ENCODE measurements around the gene ADAM10.

DNA sequence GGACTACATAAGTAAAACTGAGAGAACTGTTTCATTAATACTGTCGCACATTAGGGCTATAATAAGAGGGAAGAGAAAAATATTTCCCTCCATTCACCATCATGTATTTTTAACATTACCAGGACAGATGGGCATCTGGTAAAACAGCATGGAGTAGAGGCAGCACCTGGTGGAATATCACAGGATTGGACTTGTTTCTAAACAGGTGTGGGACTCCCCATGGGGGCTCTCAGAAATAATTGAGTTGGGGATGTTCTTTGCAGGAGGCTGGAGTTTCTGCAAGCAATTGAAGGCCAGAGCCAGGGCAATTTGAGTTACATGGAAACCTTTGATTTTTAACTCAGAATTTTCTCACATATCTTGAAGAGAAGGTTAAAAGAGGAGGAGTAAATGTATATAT, 13.2 kb upstream of the ADAM10 start:
- no peak for TF ChIP-seq RAD21 (IDR thresholded peaks at IDR 0.05; ENCODE audit: low read length)
- TF ChIP-seq, protein P1, sequence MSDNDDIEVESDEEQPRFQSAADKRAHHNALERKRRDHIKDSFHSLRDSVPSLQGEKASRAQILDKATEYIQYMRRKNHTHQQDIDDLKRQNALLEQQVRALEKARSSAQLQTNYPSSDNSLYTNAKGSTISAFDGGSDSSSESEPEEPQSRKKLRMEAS (IDR thresholded peaks at IDR 0.05; ENCODE audit: low read depth) = no peak
- TF ChIP-seq, protein P2, sequence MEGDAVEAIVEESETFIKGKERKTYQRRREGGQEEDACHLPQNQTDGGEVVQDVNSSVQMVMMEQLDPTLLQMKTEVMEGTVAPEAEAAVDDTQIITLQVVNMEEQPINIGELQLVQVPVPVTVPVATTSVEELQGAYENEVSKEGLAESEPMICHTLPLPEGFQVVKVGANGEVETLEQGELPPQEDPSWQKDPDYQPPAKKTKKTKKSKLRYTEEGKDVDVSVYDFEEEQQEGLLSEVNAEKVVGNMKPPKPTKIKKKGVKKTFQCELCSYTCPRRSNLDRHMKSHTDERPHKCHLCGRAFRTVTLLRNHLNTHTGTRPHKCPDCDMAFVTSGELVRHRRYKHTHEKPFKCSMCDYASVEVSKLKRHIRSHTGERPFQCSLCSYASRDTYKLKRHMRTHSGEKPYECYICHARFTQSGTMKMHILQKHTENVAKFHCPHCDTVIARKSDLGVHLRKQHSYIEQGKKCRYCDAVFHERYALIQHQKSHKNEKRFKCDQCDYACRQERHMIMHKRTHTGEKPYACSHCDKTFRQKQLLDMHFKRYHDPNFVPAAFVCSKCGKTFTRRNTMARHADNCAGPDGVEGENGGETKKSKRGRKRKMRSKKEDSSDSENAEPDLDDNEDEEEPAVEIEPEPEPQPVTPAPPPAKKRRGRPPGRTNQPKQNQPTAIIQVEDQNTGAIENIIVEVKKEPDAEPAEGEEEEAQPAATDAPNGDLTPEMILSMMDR (IDR thresholded peaks at IDR 0.05) = no peak
- TF ChIP-seq GATA2 (CRISPR knock-in tag; IDR thresholded peaks at IDR 0.05) = no peak
- TF ChIP-seq, protein P3, sequence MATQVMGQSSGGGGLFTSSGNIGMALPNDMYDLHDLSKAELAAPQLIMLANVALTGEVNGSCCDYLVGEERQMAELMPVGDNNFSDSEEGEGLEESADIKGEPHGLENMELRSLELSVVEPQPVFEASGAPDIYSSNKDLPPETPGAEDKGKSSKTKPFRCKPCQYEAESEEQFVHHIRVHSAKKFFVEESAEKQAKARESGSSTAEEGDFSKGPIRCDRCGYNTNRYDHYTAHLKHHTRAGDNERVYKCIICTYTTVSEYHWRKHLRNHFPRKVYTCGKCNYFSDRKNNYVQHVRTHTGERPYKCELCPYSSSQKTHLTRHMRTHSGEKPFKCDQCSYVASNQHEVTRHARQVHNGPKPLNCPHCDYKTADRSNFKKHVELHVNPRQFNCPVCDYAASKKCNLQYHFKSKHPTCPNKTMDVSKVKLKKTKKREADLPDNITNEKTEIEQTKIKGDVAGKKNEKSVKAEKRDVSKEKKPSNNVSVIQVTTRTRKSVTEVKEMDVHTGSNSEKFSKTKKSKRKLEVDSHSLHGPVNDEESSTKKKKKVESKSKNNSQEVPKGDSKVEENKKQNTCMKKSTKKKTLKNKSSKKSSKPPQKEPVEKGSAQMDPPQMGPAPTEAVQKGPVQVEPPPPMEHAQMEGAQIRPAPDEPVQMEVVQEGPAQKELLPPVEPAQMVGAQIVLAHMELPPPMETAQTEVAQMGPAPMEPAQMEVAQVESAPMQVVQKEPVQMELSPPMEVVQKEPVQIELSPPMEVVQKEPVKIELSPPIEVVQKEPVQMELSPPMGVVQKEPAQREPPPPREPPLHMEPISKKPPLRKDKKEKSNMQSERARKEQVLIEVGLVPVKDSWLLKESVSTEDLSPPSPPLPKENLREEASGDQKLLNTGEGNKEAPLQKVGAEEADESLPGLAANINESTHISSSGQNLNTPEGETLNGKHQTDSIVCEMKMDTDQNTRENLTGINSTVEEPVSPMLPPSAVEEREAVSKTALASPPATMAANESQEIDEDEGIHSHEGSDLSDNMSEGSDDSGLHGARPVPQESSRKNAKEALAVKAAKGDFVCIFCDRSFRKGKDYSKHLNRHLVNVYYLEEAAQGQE (IDR thresholded peaks at IDR 0.05; ENCODE audit: low read depth, low read length) = no peak
- no peak for TF ChIP-seq TAF1 (IDR thresholded peaks at IDR 0.05; ENCODE audit: borderline replicate concordance, low read depth, low read length)
- no peak for TF ChIP-seq POLR2AphosphoS5 (IDR thresholded peaks at IDR 0.05; ENCODE audit: low read depth, low read length)
- TF ChIP-seq, protein P4, sequence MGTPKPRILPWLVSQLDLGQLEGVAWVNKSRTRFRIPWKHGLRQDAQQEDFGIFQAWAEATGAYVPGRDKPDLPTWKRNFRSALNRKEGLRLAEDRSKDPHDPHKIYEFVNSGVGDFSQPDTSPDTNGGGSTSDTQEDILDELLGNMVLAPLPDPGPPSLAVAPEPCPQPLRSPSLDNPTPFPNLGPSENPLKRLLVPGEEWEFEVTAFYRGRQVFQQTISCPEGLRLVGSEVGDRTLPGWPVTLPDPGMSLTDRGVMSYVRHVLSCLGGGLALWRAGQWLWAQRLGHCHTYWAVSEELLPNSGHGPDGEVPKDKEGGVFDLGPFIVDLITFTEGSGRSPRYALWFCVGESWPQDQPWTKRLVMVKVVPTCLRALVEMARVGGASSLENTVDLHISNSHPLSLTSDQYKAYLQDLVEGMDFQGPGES (IDR thresholded peaks at IDR 0.05; ENCODE audit: low read depth, low read length) = no peak
- no peak for TF ChIP-seq RFX5 (IDR thresholded peaks at IDR 0.05; ENCODE audit: low read length)
- no peak for TF ChIP-seq MXI1 (IDR thresholded peaks at IDR 0.05; ENCODE audit: low read depth, low read length)
- TF ChIP-seq, protein P5, sequence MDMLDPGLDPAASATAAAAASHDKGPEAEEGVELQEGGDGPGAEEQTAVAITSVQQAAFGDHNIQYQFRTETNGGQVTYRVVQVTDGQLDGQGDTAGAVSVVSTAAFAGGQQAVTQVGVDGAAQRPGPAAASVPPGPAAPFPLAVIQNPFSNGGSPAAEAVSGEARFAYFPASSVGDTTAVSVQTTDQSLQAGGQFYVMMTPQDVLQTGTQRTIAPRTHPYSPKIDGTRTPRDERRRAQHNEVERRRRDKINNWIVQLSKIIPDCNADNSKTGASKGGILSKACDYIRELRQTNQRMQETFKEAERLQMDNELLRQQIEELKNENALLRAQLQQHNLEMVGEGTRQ (IDR thresholded peaks at IDR 0.05; ENCODE audit: borderline replicate concordance, low read depth, low read length) = no peak
- no peak for TF ChIP-seq EZH2phosphoT487 (IDR thresholded peaks at IDR 0.05; ENCODE audit: borderline replicate concordance, low read depth)
- TF ChIP-seq, protein P6, sequence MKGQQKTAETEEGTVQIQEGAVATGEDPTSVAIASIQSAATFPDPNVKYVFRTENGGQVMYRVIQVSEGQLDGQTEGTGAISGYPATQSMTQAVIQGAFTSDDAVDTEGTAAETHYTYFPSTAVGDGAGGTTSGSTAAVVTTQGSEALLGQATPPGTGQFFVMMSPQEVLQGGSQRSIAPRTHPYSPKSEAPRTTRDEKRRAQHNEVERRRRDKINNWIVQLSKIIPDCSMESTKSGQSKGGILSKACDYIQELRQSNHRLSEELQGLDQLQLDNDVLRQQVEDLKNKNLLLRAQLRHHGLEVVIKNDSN (IDR thresholded peaks at IDR 0.05; ENCODE audit: borderline replicate concordance, low read depth) = no peak
- no peak for TF ChIP-seq SIN3A (IDR thresholded peaks at IDR 0.05; ENCODE audit: borderline replicate concordance, low read depth, low read length)

All from SK-N-SH (cell line).